ENCODE measurements around the gene EBLN2.
A peak's percentile ranks its signal among the peaks of the same experiment; 100 is the strongest.

EBLN2 gene

DNA sequence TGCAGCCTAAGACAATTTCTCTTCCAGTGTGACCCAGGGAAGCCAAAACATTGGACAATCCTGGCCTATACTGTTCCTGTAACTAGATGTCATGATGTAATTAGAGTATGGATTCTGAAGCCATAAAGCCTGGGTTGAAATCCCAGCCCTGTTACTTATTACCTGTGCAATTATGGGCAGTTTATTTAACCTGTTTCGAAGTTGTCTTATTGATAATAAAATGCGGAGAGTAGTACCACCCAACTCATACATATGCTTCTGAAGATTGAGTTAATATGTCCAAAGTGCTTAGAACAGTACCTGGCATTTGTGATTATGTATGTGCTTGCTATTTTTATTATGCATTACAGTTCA is 34.7 kb upstream of the EBLN2 start:
- DNase-seq (ENCODE audit: low read depth) = no peak
- H3K4me3 ChIP-seq (ENCODE audit: control insufficient read depth, low read depth, low read length) = no peak overlapping the region
- TF ChIP-seq, protein P1, sequence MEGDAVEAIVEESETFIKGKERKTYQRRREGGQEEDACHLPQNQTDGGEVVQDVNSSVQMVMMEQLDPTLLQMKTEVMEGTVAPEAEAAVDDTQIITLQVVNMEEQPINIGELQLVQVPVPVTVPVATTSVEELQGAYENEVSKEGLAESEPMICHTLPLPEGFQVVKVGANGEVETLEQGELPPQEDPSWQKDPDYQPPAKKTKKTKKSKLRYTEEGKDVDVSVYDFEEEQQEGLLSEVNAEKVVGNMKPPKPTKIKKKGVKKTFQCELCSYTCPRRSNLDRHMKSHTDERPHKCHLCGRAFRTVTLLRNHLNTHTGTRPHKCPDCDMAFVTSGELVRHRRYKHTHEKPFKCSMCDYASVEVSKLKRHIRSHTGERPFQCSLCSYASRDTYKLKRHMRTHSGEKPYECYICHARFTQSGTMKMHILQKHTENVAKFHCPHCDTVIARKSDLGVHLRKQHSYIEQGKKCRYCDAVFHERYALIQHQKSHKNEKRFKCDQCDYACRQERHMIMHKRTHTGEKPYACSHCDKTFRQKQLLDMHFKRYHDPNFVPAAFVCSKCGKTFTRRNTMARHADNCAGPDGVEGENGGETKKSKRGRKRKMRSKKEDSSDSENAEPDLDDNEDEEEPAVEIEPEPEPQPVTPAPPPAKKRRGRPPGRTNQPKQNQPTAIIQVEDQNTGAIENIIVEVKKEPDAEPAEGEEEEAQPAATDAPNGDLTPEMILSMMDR (conservative IDR thresholded peaks at IDR 0.05; ENCODE audit: control insufficient read depth, insufficient read depth, low read depth, low read length) = no peak

- TF ChIP-seq, protein P1 (conservative IDR thresholded peaks at IDR 0.05; ENCODE audit: control insufficient read depth, insufficient read depth, low read depth, low read length) = no peak
- no peak overlapping the region for H3K4me3 ChIP-seq (ENCODE audit: control insufficient read depth, low read depth, low read length)
- no peak for DNase-seq (ENCODE audit: low read depth)
Observed at GRCh38 chr3:73028803-73029202, 32.7 kb upstream of the EBLN2 start.

- TF ChIP-seq, protein P1 (conservative IDR thresholded peaks at IDR 0.05; ENCODE audit: control insufficient read depth, insufficient read depth, low read depth, low read length) = no peak
- H3K4me3 ChIP-seq (ENCODE audit: control insufficient read depth, low read depth, low read length) = no peak overlapping the region
- DNase-seq (ENCODE audit: low read depth) = peak; percentile 97
Observed at GRCh38 chr3:73029321-73029796, 32.1 kb upstream of the EBLN2 start.

- no peak for DNase-seq (ENCODE audit: low read depth)
- H3K4me3 ChIP-seq (ENCODE audit: control insufficient read depth, low read depth, low read length) = no peak overlapping the region
- TF ChIP-seq, protein P1 (conservative IDR thresholded peaks at IDR 0.05; ENCODE audit: control insufficient read depth, insufficient read depth, low read depth, low read length) = no peak
Observed at GRCh38 chr3:73030073-73030597, 31.3 kb upstream of the EBLN2 start.

GRCh38 chr3:73031573-73032103 is 29.8 kb upstream of the EBLN2 start:
- H3K4me3 ChIP-seq (ENCODE audit: control insufficient read depth, low read depth, low read length) = no peak overlapping the region
- DNase-seq (ENCODE audit: low read depth) = no peak
- TF ChIP-seq, protein P1 (conservative IDR thresholded peaks at IDR 0.05; ENCODE audit: control insufficient read depth, insufficient read depth, low read depth, low read length) = no peak

GRCh38 chr3:73036694-73037591 is 24.5 kb upstream of the EBLN2 start:
- DNase-seq (ENCODE audit: low read depth) = peak; percentile 39
- TF ChIP-seq, protein P1 (conservative IDR thresholded peaks at IDR 0.05; ENCODE audit: control insufficient read depth, insufficient read depth, low read depth, low read length) = no peak
- no peak overlapping the region for H3K4me3 ChIP-seq (ENCODE audit: control insufficient read depth, low read depth, low read length)
